HEK293T (cell line): ENCODE data around the gene TENT4A.

Experiments
- ARNT ChIP-seq: fragments of 450-650 bp; IDR thresholded peaks from 2 replicates; pipeline ENCODE4 v1.6.1; 2017; ENCODE audit warnings: mild to moderate bottlenecking
- BHLHE40 ChIP-seq: fragments of 450-650 bp; IDR thresholded peaks from 2 replicates; pipeline ENCODE4 v1.6.1; 2016; ENCODE audit warnings: mild to moderate bottlenecking, moderate library complexity, borderline replicate concordance
- CTBP1 ChIP-seq: fragments of 450-650 bp; IDR thresholded peaks from 2 replicates; pipeline ENCODE4 v1.6.1; 2016; ENCODE audit warnings: borderline replicate concordance
- ELF4 ChIP-seq: fragments of 450-650 bp; IDR thresholded peaks from 2 replicates; pipeline ENCODE4 v1.6.1; 2017; ENCODE audit warnings: antibody characterized with exemption
- FOXA1 ChIP-seq: fragments of 450-650 bp; IDR thresholded peaks from 2 replicates; pipeline ENCODE4 v1.6.1; 2016; ENCODE audit warnings: mild to moderate bottlenecking
- FOXK2 ChIP-seq: fragments of 450-650 bp; IDR thresholded peaks from 2 replicates; pipeline ENCODE4 v1.6.1; 2016; ENCODE audit warnings: mild to moderate bottlenecking
- FOXM1 ChIP-seq: fragments of 450-650 bp; IDR thresholded peaks from 2 replicates; pipeline ENCODE4 v1.6.1; 2017; ENCODE audit warnings: mild to moderate bottlenecking, borderline replicate concordance
- HDGF ChIP-seq: fragments of 450-650 bp; IDR thresholded peaks from 2 replicates; pipeline ENCODE4 v1.6.1; 2017; ENCODE audit warnings: antibody characterized with exemption, borderline replicate concordance
- LEF1 ChIP-seq: fragments of 450-650 bp; IDR thresholded peaks from 2 replicates; pipeline ENCODE4 v1.6.1; 2017; ENCODE audit warnings: mild to moderate bottlenecking, borderline replicate concordance
- NFRKB ChIP-seq: fragments of 450-650 bp; IDR thresholded peaks from 2 replicates; pipeline ENCODE4 v1.6.1; 2016; ENCODE audit warnings: mild to moderate bottlenecking, moderate library complexity
- PKNOX1 ChIP-seq: fragments of 450-650 bp; IDR thresholded peaks from 2 replicates; pipeline ENCODE4 v1.6.1; 2016
- SP1 ChIP-seq: fragments of 450-650 bp; IDR thresholded peaks from 2 replicates; pipeline ENCODE4 v1.6.1; 2017
- SUZ12 ChIP-seq: fragments of 450-650 bp; IDR thresholded peaks from 2 replicates; pipeline ENCODE4 v1.6.1; 2016; ENCODE audit warnings: mild to moderate bottlenecking
- TARDBP ChIP-seq: fragments of 450-650 bp; IDR thresholded peaks from 2 replicates; pipeline ENCODE4 v1.6.1; 2016

- TF ChIP-seq CTBP1 (no peak), FOXA1 (no peak), SP1 (no peak), ELF4 (no peak), BHLHE40 (no peak), HDGF (no peak), ARNT (no peak), NFRKB (no peak), PKNOX1 (no peak), FOXK2 (no peak), FOXM1 (no peak), SUZ12 (no peak), LEF1 (no peak), TARDBP (no peak)
Measured at GRCh38 chr5:6785861-6786180, 72.6 kb downstream of the TENT4A start.
